GM21737 (cell line): ENCODE data around the gene NHSL1.

Experiments used
- ATAC-seq: cut with Tn5 transposase; IDR thresholded peaks from one replicate; pipeline ENCODE4 v1.9.1; 2021; ENCODE audit warnings: mild to moderate bottlenecking, moderate library complexity; ENCODE audit not compliant: unreplicated experiment

Gene NHSL1

GRCh38 chr6:138377844-138378243 is 121.5 kb downstream of the NHSL1 start, which contains the start of gene SMIM28:
TSS of gene SMIM28 (plus strand) at chr6:138377905. CDS start at chr6:138378073, 168 bp downstream.
- no peak for ATAC-seq

- no peak for ATAC-seq
Measured at GRCh38 chr6:138377042-138377441, 122.3 kb downstream of the NHSL1 start.

- no peak for ATAC-seq
Measured at GRCh38 chr6:138374815-138375214, 124.5 kb downstream of the NHSL1 start.

GRCh38 chr6:138374230-138374629 is 125.1 kb downstream of the NHSL1 start:
- ATAC-seq: no peak

- ATAC-seq: no peak
Measured at GRCh38 chr6:138372711-138373463, 126.4 kb downstream of the NHSL1 start.
